Fibroblast of the aortic adventitia (primary cell): ENCODE data around the gene RLN1. TPM values are rescaled to one million over a fixed set of nuclear protein-coding genes. Genes with fewer than 3 reads are reported as not detected.
A peak's percentile ranks its signal among the peaks of the same experiment; 100 is the strongest.
"Not testable (repeated sequence)": the region's sequence is repeated elsewhere in the genome, so short reads cannot be mapped to it uniquely, and the experiment has no call there.

Source experiments
- DNase-seq: peaks from one replicate; pipeline ENCODE4 v3.0.0-alpha.2; 2010; ENCODE audit warnings: low read depth
- H3K4me3 ChIP-seq: 2 replicates; pipeline ENCODE4 v1.5.1; 2011; ENCODE audit warnings: low read depth, mild to moderate bottlenecking, control low read depth, low read length, moderate library complexity
- total RNA-seq: library from RNA; depleted of rRNA; stranded (reverse); fragments of >200 nt; gene quantifications from 2 replicates; pipeline ENCODE4 v1.2.3, GENCODE V29; 2012; ENCODE audit warnings: low replicate concordance
- TF ChIP-seq, protein P1 (sequence below): IDR thresholded peaks from 2 replicates; pipeline ENCODE4 v1.5.1; 2011; ENCODE audit warnings: mild to moderate bottlenecking, low read length, control low read depth, inconsistent platforms; ENCODE audit not compliant: insufficient read depth

RLN1 gene
- total RNA-seq, 1 donor: 0.18 TPM

DNA sequence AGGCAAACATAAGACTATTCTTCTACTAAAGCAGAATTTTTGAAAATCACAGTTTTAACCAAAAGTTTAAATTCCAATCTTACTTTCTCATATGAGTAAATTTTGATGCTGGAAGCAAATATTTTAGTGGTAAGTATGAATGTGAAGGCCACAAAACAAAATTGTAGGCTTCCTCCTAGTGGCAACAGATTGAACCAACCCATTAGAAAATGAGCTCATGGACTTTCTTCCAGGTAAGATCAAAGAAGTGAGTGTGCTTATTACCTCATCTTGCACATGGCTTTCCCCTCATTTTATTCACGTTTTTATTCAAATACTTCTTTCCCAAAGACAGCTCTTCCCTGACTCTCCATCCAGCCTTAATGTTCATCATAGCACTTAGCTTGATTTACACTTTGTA lies 18.6 kb downstream of the RLN1 start:
- DNase-seq: no peak
- TF ChIP-seq, protein P1, sequence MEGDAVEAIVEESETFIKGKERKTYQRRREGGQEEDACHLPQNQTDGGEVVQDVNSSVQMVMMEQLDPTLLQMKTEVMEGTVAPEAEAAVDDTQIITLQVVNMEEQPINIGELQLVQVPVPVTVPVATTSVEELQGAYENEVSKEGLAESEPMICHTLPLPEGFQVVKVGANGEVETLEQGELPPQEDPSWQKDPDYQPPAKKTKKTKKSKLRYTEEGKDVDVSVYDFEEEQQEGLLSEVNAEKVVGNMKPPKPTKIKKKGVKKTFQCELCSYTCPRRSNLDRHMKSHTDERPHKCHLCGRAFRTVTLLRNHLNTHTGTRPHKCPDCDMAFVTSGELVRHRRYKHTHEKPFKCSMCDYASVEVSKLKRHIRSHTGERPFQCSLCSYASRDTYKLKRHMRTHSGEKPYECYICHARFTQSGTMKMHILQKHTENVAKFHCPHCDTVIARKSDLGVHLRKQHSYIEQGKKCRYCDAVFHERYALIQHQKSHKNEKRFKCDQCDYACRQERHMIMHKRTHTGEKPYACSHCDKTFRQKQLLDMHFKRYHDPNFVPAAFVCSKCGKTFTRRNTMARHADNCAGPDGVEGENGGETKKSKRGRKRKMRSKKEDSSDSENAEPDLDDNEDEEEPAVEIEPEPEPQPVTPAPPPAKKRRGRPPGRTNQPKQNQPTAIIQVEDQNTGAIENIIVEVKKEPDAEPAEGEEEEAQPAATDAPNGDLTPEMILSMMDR: peak; percentile 12

DNA sequence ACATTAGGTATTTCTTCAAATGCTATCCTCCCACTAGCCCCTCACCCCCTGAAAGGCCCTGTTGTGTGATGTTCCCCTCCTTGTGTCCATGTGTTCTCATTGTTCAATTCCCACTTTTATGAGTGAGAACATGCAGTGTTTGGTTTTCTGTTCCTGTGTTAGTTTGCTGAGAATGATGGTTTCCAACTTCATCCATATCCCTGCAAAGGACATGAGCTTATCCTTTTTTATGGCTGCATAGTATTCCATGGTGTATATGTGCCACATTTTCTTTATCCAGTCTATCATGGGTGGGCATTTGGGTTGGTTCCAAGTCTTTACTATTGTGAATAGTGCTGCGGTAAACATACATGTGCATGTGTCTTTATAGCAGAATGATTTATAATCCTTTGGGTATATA lies 23.3 kb downstream of the RLN1 start:
- H3K4me3 ChIP-seq, DNase-seq: not testable (repeated sequence)

More for the DNA sequence above, 18.6 kb downstream of the RLN1 start:
- H3K4me3 ChIP-seq: no peak overlapping the region

DNA sequence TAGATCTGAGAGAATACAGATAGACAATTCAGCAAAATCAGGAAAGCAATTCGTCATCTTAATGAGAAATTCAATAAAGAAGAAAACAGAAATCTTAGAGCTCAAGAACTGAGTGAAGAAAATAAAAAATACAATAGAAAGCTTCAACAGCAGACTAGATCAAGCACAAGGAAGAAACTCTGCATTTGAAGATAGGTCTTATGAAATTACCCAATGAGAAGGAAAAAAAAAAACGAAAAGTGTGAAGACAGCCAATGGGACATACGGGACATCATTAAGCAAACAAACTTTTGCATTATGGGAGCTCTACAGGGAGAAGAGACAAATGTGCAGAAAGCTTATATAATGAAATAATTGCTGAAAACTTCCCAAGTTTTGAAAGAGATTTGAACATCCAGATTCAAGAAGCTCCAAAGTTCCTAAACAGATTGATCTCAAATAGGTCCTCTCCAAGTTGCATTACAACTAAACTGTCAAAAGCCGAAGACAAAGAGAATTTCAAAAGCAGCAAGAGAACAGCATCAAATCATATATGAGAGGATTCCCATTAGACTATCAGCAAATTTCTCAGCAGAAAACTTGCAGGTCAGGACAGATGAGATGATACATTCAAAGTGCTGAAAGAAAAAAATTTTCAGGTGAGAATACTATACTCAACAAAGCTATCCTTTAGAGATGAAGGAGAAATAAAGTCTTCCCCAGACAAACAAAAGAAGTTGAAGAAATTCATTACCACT lies 24.3 kb downstream of the RLN1 start:
- TF ChIP-seq, protein P1: no peak
- no peak overlapping the region for H3K4me3 ChIP-seq
- DNase-seq: no peak

DNA sequence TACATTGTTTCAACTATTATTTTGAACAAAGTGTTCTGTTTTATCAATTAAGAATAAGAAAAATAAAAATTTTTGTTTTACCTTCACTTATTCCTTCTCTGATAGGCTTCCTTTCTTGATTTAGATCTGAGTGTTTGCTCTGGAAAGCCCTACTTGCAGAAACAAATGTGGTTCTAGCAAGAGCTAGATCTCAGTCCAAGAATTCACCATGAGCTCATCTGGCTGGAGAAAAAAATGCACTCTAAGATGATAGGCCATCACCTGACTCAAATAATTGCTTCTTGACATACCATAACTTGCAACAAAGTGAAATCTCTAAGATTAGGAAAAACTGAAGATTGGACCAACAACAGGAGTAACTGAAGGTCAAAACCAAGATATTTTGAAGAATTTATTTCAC lies 28.8 kb downstream of the RLN1 start:
- no peak overlapping the region for H3K4me3 ChIP-seq
- no peak for DNase-seq
- TF ChIP-seq, protein P1: no peak

DNA sequence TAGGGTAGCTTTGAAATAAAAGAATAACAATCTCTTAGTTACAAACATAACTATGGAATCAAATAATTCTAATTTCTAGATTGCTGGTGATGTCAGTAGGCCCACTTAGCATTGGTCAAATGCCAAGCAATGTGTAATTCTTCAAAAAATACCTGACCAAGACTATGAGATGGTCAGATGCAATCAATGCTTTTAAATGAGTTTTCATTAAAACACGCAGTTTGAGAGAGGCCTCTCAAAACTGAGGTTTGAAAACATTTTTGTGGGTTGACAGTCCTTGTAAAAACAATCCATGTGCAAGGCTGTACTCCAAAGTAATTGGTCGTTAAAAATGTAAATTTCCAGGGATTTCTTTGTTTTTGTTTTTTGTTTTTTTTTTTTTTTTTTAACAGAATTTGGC lies 33.9 kb downstream of the RLN1 start:
- H3K4me3 ChIP-seq: no peak overlapping the region
- DNase-seq: no peak
- TF ChIP-seq, protein P1: no peak

DNA sequence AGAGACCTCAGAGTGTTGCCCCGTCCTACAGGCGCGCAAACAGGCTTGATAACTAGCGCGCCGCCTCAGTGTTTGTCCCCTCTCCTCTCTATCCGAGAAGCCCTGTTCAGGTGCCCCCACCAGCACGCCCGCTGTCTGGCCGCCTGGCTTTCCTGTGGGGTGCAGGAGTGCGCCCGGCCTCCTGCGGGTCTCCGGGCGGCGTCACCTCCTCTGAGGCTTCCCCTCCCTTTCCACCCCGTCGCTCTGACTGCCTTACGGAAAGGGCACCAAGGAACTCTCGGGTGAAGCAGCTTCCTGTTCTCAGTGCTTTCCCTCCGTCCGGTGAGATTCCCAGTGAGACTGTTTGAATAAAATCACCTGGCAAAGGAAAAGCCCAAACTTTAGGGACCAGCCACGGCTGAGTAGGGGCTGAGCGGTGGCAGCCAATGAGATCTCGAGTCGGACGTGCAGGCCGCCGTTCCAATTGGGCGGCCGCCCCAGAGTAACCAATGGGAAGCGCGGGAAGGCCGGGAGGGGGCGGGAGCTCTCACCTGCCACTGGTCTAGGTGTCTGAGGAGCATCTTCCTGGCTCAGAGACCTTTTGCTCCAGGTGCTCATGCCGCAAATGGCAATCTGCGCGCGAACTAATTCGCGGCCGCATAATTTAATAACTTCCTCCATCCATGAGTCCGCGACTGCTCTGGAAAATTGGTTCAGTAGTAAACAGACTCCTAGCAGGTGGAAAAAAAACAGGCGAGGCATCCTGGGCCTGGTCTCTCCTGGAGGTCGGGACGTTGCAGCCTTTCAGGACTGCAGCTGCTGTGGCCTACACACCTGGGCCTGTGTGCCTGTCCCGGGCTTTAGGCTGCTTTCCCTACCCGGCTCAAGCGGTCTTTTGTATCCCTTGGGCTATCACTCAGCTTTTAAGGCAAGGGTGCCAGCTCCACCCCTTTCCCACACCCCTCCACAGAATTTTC lies 35.6 kb downstream of the RLN1 start, which contains the start of gene RLN2:
Gene RLN2, minus strand, starts transcription at position 877 of the 956 bp plus-strand sequence. Its CDS starts 136 bp downstream, at position 741.
- H3K4me3 ChIP-seq, DNase-seq: not testable (repeated sequence)

DNA sequence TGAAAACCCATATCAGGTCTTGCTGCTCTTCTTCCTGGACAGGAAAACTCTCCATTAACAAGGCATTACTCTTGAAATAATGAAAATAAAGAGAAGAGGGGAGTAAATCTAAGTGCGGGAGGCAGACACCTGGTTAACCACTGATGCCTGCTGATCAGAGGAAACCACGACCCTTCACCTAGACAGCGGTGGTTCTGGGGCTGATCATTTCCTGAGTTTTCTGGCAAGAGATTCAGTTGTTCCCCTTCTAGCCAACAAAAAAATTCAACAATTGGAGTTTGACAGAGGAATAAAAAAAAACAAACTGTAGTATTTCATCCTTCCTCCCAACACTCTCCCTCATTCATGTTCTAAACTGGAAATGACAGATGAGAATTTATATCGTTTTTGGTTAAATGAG lies 38.1 kb downstream of the RLN1 start:
- TF ChIP-seq, protein P1: no peak
- no peak for DNase-seq
- H3K4me3 ChIP-seq: no peak overlapping the region
